ENCODE data around the gene B3GNT3. TPM values are rescaled to one million over a fixed set of nuclear protein-coding genes. Genes with fewer than 3 reads are reported as not detected.
A peak's percentile ranks its signal among the peaks of the same experiment; 100 is the strongest.
"Not testable (repeated sequence)": the region's sequence is repeated elsewhere in the genome, so short reads cannot be mapped to it uniquely, and the experiment has no call there.

The B3GNT3 gene
- total RNA-seq, 1 donor from 2014 or later: 88.2 TPM

- DNase-seq (ENCODE audit: low spot score): peak; percentile 84
These were observed 28.3 kb upstream of the B3GNT3 start for GRCh38 chr19:17766543-17767131.

DNA sequence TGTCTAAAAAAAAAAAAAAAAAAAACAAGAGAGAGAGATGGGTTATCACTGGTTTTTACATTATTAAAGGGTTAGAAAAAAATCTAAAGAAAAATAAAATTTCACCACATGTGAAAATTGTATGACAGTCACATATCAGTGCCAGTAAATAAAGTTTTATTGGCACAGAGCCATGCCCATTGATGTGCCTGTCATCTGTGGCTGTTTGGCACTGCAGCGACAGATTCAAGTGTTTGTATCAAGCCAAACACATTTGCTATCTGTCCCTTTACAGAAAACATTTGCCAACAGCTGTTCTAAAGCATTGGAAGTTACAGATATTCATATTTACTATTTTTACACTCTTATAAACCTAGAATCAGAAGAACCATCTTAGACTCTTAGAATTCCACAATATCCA is 27.4 kb upstream of the B3GNT3 start:
- no peak for DNase-seq (ENCODE audit: low spot score)

- no peak for DNase-seq (ENCODE audit: low spot score)
These were observed 24.3 kb upstream of the B3GNT3 start for GRCh38 chr19:17770613-17771012.

- DNase-seq (ENCODE audit: low spot score): no peak
These were observed 22.8 kb upstream of the B3GNT3 start for GRCh38 chr19:17772172-17772571.

GRCh38 chr19:17775245-17775927 is 19.6 kb upstream of the B3GNT3 start:
- no peak for DNase-seq (ENCODE audit: low spot score)

DNA sequence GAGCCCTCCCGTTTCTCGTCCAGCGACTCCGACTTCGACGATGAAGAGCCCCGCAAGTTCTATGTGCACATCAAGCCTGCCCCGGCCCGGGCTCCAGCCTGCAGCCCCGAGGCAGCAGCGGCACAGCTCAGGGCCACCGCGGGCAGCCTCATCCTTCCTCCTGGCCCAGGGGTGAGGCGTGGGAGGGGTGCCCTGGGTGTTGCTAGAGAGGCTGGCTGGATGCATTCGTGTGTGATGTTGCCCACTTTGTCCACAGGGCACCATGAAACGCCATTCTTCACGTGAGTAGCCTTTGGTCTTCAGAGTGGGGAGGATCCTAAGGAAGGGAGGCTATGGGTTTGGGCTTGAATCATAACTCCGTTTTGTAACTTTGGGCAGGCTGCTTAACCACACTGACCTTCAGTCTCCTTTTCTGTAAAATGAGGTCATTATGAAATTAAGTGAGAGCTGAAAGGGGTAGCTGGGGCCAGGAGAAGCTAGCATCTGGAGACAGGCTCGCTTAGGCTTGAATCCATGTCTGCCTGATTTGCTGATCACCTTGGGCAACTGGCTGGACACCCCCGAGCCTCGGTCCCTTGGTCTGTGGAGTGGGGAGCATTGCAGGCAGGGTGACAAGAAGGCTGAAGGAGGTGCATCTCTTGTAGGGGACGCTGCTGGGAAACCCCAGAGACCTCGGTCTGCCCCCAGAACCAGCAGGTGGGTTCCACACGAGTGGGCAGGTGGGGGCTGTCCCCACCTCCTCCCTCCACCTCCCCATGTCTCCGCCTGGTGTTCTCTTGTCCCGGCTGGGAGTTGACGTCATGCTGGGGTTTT is 18.7 kb upstream of the B3GNT3 start:
- DNase-seq (ENCODE audit: low spot score): no peak

DNA sequence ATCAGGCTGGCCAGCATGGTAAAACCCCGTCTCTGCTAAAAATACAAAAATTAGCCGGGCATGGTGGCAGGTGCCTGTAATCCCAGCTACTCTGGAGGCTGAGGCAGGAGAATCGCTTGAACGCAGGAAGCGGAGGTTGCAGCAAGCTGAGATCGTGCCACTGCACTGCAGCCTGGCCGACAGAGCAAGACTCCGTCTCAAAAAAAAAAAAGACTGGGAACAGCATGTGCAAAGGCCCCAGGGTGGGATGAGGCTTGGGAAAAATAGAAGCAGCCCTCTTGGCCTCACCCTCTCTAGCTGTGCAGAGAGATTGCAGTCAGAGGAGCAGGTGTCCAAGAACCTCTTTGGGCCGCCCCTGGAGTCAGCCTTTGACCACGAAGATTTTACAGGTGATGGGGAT is 17.1 kb upstream of the B3GNT3 start:
- not testable (repeated sequence) for DNase-seq (ENCODE audit: low spot score)

GRCh38 chr19:17778251-17778967 is 16.5 kb upstream of the B3GNT3 start:
- DNase-seq (ENCODE audit: low spot score): peak; percentile 79

- peak; percentile 64 for DNase-seq (ENCODE audit: low spot score)
These were observed 15.7 kb upstream of the B3GNT3 start for GRCh38 chr19:17778968-17779929.

GRCh38 chr19:17780781-17781180 is 14.2 kb upstream of the B3GNT3 start:
- DNase-seq (ENCODE audit: low spot score): no peak

DNA sequence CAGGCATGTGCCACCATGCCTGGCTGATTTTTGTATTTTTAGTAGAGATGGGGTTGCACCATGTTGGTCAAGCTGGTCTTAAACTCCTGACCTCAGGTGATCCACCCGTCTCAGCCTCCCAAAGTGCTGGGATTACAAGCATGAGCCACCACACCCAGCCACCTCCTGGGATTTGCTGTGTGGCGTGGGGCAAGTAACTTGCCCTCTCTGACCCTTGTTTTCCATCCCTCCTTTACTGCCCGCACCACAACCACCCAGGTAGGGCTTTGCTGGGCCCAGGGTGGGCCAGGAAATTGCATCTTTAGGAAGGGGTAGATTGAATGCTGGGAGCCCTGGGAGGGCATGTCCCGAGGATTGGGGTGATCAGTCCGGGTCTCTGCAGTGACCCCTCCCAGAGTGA is 11.2 kb upstream of the B3GNT3 start:
- DNase-seq (ENCODE audit: low spot score): not testable (repeated sequence)

DNA sequence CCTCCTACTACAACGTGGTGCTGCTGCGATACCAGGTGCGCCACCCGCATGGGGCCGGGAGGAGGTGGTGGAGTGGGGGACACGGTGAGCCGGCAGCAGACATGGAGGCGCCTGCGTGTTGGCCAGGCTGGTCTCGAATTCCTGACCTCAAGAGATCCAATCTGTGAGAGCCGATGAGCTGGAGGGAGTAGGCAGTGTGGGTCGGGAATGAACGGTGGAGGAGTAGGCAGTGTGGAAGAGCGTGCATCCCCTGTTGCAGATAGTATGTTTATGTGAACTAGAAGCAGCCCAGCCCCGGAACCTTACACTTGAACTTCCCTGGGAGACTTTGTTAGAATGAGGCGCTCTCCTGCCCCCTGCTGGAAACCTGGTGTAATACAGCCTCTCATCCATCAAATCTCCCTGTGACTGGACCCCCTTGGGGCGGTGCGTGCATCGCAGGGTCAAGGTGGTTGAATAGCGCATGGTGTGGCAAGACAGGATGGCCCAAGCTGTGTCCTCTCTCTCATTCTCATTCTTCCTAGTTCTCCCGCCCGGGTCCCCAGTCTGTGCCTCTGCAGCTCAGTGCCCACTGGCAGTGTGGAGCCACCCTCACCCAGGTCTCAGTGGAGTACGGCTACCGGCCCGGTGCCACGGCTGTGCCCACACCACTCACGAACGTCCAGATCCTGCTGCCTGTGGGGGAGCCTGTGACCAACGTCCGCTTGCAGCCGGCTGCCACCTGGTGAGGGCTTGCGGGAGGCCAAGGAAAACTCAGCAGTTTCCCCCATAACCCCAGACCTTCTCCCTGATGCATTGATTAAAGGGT is 10.5 kb upstream of the B3GNT3 start:
- peak; percentile 76 for DNase-seq (ENCODE audit: low spot score)

DNA sequence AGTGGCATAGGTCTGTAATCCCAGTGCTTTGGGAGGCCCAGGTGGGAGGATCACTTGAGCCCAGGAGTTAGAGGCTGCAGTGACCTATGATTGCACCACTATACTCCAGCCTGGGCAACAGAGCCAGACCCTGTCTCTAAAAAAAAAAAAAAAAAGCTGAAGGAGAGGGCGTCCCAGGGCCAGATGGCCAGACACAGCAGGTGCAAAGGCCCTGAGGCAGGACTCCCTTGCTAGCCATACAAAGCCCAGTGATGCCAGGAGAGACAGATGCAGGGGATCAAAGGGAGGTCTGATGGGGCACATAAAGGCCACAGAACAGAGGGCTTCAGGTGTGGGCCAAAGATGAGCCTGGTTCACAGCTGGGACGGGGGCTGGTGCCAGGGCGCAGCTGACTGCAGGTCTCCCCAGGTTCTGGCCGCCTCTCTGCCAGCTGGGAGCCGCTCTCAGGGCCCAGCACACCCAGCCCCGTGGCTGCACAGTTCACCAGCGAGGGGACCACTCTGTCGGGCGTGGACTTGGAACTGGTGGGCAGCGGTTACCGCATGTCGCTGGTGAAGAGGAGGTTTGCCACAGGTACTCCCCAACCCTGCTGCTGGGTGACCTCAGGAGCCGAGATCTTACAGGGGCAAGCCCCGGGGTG is 7.5 kb upstream of the B3GNT3 start:
- DNase-seq (ENCODE audit: low spot score): no peak

GRCh38 chr19:17788632-17789031 is 6.3 kb upstream of the B3GNT3 start:
- DNase-seq (ENCODE audit: low spot score): no peak

DNA sequence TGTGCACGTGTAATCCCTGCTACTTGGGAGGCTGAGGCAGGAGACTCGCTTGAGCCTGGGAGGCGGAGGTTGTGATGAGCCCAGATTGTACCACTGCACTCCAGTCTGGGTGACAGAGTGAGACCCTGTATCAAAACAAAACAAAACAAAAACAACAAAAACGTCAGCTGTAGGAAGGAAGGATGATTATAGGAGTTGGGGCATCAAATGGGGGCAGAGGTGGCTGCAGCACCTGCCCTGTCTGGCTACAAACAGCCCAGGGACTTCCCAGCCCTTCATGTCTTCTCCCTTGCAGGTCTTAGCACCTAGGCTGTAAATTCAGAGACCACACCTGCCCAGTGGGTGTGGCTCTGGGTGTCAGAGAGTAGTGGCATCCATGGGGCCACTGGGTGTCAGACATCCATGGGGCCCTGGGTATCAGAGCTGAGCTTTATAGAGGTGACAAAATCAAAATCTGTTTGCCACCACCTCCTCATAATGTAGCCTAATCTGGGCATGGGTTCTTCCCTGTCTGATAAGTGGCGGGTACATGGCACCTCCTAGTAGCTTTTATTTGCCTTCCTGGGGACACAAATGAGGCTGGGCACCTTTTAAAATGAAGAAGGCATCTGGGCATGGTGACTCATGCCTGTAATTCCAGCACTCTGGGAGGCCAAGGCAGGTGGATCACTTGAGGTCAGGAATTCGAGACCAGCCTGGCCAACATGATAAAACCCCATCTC is 4.7 kb upstream of the B3GNT3 start:
- no peak for DNase-seq (ENCODE audit: low spot score)

- no peak for DNase-seq (ENCODE audit: low spot score)
These were observed 567 bp upstream of the B3GNT3 start for GRCh38 chr19:17794412-17794730.

GRCh38 chr19:17795495-17795856 is 538 bp downstream of the B3GNT3 start:
- no peak for DNase-seq (ENCODE audit: low spot score)

DNA sequence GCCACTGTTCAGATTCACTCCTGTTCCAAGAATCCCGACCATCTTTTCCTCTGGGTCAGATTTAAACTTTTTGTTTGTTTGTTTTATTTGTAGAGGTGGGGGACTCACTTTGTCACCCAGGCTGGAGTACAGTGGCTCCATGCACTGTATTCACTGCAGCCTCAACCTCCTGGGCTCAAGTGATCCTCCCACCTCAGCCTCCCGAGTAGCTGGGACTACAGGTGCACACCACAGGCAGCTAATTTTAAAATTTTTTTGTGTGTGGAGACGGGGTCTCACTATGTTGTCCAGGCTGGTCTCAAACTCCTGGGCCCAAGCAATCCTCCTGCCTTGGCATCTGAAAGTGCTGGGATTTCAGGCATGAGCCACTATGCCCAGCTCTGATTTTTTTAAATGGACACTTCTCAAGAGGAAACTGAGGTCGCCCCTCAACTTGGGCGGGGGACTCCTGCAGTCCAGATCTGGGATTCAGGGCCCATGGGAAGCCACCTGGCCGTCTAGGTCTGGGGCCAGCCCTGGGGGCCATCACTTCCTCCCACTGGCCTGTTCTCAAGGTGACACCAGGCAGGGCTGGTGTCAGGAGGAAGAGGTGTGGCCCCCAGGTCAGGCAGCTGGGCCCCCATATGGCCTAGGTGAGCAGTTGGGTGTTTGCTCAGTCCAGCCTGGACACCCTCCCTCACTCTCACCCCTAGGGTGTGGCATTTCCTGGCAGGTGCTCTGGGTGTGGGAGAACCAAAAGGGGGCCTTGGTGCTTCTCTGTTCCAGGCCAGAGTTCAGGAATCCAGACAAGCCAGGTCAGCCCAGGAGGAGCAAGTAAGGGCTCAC is 1.3 kb downstream of the B3GNT3 start:
- DNase-seq (ENCODE audit: low spot score): peak; percentile 85

Measured in ureter (tissue), 1 donor.